HepG2 (cell line): Measurements from ENCODE around the gene MICAL3. TPM values are rescaled to one million over a fixed set of nuclear protein-coding genes. Genes with fewer than 3 reads are reported as not detected.

Source experiments
- ATAC-seq: fragments of 200-7000 bp; cut with Tn5 transposase; 3 replicates; pipeline ENCODE4 v1.9.1; 2020; ENCODE audit warnings: mild to moderate bottlenecking, moderate library complexity
- BruUV-seq: library from RNA; stranded (reverse); fragments of 400-500 nt; replicated peaks from 2 replicates; lab custom pipeline; 2021; lab: Mats Ljungman, UMichigan
- CTCF ChIA-PET: fragments of 300-600 bp; formaldehyde crosslinking; extraction: SDS; loops from one replicate; lab custom pipeline; 2021; ENCODE audit warnings: low total read pairs, inconsistent platforms, low intra/inter-chr PET ratio; lab: Yijun Ruan, JAX
- POLR2A ChIA-PET: fragments of 350-600 bp; sonication (Branson Sonifier 250); formaldehyde crosslinking; loops from one replicate; lab custom pipeline; 2020; ENCODE audit warnings: antibody characterized with exemption, inconsistent platforms; lab: Yijun Ruan, JAX
- DNase-seq: peaks from one replicate; pipeline ENCODE4 v3.0.0-alpha.2; 2015; ENCODE audit warnings: low spot score
- FAIRE-seq: peaks from 3 replicates; lab custom pipeline; 2011; peaks lifted over from hg19 to GRCh38; lab: Jason Lieb, UNC
- H2AFZ ChIP-seq: one replicate; pipeline ENCODE4 v1.6.1; 2011; ENCODE audit warnings: low read length, inconsistent platforms
- H3K27ac ChIP-seq: fragments of 300-600 bp; 3 replicates; pipeline ENCODE4 v1.8.0; 2011; ENCODE audit warnings: mixed run types, mild to moderate bottlenecking, mixed read lengths, low read length, inconsistent platforms; ENCODE audit not compliant: insufficient read depth; ENCODE audit errors: extremely low read length
- H3K27me3 ChIP-seq, 2 experiments: fragments of 200-600 bp in 1 of 2; 2 replicates in 1 of 2; 3 replicates in 1 of 2; pipeline versions ENCODE4 v1.6.0 to v1.8.0; 2011; ENCODE audit warnings: low read length in 2 of 2, mild to moderate bottlenecking in 2 of 2, moderate library complexity in 2 of 2, inconsistent platforms in 1 of 2; ENCODE audit not compliant: insufficient read depth in 2 of 2, control insufficient read depth in 1 of 2
- H3K36me3 ChIP-seq, 2 experiments: fragments of 200-600 bp in 1 of 2; replicated peaks in 1 of 2; 2 replicates in 1 of 2; 3 replicates in 1 of 2; pipeline versions ENCODE4 v1.5.1 to v1.8.0; 2011; ENCODE audit warnings: low read length in 2 of 2, inconsistent platforms in 1 of 2; ENCODE audit not compliant: insufficient read depth in 2 of 2, control insufficient read depth in 1 of 2
- H3K4me1 ChIP-seq: 2 replicates; pipeline ENCODE4 v1.5.1; 2012; ENCODE audit warnings: low read length, inconsistent platforms; ENCODE audit not compliant: insufficient read depth
- H3K4me2 ChIP-seq: 2 replicates; pipeline ENCODE4 v1.6.0; 2011; ENCODE audit warnings: low read depth, low read length, inconsistent platforms
- H3K4me3 ChIP-seq, 3 experiments: fragments of 200-600 bp in 1 of 3; sonication (generic), shearing (Covaris generic) in 1 of 3; replicated peaks in 1 of 3; 2 replicates each; pipeline ENCODE4 v1.5.1; 2011 to 2016; ENCODE audit warnings: low read length in 3 of 3, inconsistent platforms in 2 of 3, low read depth in 2 of 3, mild to moderate bottlenecking in 2 of 3, control low read depth in 1 of 3, mixed read lengths in 1 of 3; ENCODE audit not compliant: insufficient read depth in 1 of 3
- H3K79me2 ChIP-seq: one replicate; pipeline ENCODE4 v1.6.1; 2011; ENCODE audit warnings: low read length, inconsistent platforms; ENCODE audit not compliant: insufficient read depth
- H3K9ac ChIP-seq: 2 replicates; pipeline ENCODE4 v1.6.0; 2011; ENCODE audit warnings: mild to moderate bottlenecking, low read depth, low read length, inconsistent platforms; ENCODE audit not compliant: insufficient read depth
- H3K9me3 ChIP-seq: 2 replicates; pipeline ENCODE4 v1.5.1; 2012; ENCODE audit warnings: mild to moderate bottlenecking, low read length
- H4K20me1 ChIP-seq: 2 replicates; pipeline ENCODE4 v1.6.0; 2011; ENCODE audit warnings: inconsistent platforms, mild to moderate bottlenecking, low read length, moderate library complexity; ENCODE audit not compliant: insufficient read depth
- CEBPG ChIP-seq: IDR thresholded peaks from 2 replicates; pipeline ENCODE4 v1.6.1; 2016
- REL ChIP-seq: sonication (generic); formaldehyde crosslinking; conservative IDR thresholded peaks from 2 replicates; pipeline ENCODE4 v1.8.0; 2022; ENCODE audit warnings: mild to moderate bottlenecking, missing genetic modification reagents, moderate library complexity
- RXRA ChIP-seq: sonication (generic); formaldehyde crosslinking; IDR thresholded peaks from 2 replicates; pipeline ENCODE4 v1.5.1; 2020; ENCODE audit warnings: missing genetic modification reagents
- TOPORS ChIP-seq: sonication (generic); formaldehyde crosslinking; IDR thresholded peaks from 2 replicates; pipeline ENCODE4 v1.8.0; 2023; ENCODE audit warnings: mild to moderate bottlenecking, missing genetic modification reagents
- ZBTB21 ChIP-seq: sonication (generic); formaldehyde crosslinking; IDR thresholded peaks from 2 replicates; pipeline ENCODE4 v1.4.0; 2020; ENCODE audit warnings: missing genetic modification reagents
- ZBTB34 ChIP-seq: sonication (generic); formaldehyde crosslinking; IDR thresholded peaks from 2 replicates; pipeline ENCODE4 v1.8.0; 2022; ENCODE audit warnings: mild to moderate bottlenecking, missing genetic modification reagents
- ZKSCAN1 ChIP-seq: fragments of 150-350 bp; IDR thresholded peaks from 2 replicates; pipeline ENCODE4 v1.6.1; 2014; ENCODE audit warnings: low read length
- WGBS: methylation state at CpG from one replicate; pipeline ENCODE4 v1.1.6; 2017; ENCODE audit warnings: low lambda C conversion rate; 5-methylcytosine and 5-hydroxymethylcytosine counted together
- in situ Hi-C: cut with HindIII; loops from 2 replicates; pipeline ENCODE4 v1.10.0; 2017; ENCODE audit warnings: low pct_unique_long_range_greater_than_20kb; ENCODE audit not compliant: extremely low pct_ligation_motif_present
- intact Hi-C: fragments of 100-400 bp; cut with micrococcal nuclease; formaldehyde crosslinking; loops from one replicate; pipeline ENCODE4 v1.10.0; 2022; ENCODE audit not compliant: unreplicated experiment
- polyA plus RNA-seq, 8 experiments: library from polyadenylated mRNA; depleted of rRNA in 3 of 8; stranded (reverse) in 7 of 8; unstranded in 1 of 8; fragments of >200 nt; fragmentation: Illumina TruSeq in 4 of 8; extraction: Trizol in 4 of 8; gene quantifications; 2 replicates each; pipeline versions ENCODE4 v1.2.1 to v1.2.3, GENCODE V29; 2011 to 2016; ENCODE audit warnings: low read depth in 4 of 8, missing spikeins in 1 of 8, mixed read lengths in 1 of 8; ENCODE audit not compliant: insufficient read depth in 1 of 8
- total RNA-seq, 5 experiments: library from RNA; depleted of rRNA; stranded (reverse); fragments of >200 nt; fragmentation: Illumina TruSeq; extraction: Trizol; gene quantifications; 2 replicates each; pipeline ENCODE4 v1.2.3, GENCODE V29; 2016; ENCODE audit warnings: low read depth in 1 of 5
- TF ChIP-seq, protein P1 (sequence below): sonication (generic); formaldehyde crosslinking; IDR thresholded peaks from 2 replicates; pipeline ENCODE4 v1.4.0; 2020; ENCODE audit warnings: mild to moderate bottlenecking, missing genetic modification reagents, borderline replicate concordance

Gene MICAL3
- total and polyA plus RNA-seq, 2 of the 13 experiments (the other 11 are each of a cell fraction or from before 2014, with no cell fraction given), result 5.3 to 12.5 TPM

GRCh38 chr22:17970201-17970708 is 54.1 kb downstream of the MICAL3 start:
- Histone ChIP-seq H3K9me3 (no peaks in the 10 kb centered on the region), H3K36me3 (no peaks in the 10 kb centered on the region; a peak in 1 of 5 replicates), H4K20me1 (no peaks in the 10 kb centered on the region), H3K27ac (no peak overlapping the region), H3K4me1 (peaks cover 75% of the 10 kb centered on the region), H2AFZ (no peak overlapping the region), H3K4me2 (no peak overlapping the region), H3K27me3 (no peaks in the 10 kb centered on the region), H3K79me2 (peaks cover 84% of the 10 kb centered on the region), H3K4me3 (no peak overlapping the region), H3K9ac (no peak overlapping the region)
- FAIRE-seq (no peak), DNase-seq (no peak), ATAC-seq (no peak)
- no TSS peak for BruUV-seq
- 100% methylated on average over 9 of the region's 10 CpGs for WGBS
- TF ChIP-seq ZKSCAN1 (peak; percentile 79; the same call in 1 of the 2 replicates), CEBPG (CRISPR knock-in tag) (no peak), RXRA (CRISPR knock-in tag) (no peak), ZBTB34 (no peak), ZBTB21 (CRISPR knock-in tag) (no peak)
- POLR2A ChIA-PET, result no interaction called here
- CTCF ChIA-PET, result no interaction called here
- in situ Hi-C loops, result no loop called here
- intact Hi-C loops, result no loop called here

DNA sequence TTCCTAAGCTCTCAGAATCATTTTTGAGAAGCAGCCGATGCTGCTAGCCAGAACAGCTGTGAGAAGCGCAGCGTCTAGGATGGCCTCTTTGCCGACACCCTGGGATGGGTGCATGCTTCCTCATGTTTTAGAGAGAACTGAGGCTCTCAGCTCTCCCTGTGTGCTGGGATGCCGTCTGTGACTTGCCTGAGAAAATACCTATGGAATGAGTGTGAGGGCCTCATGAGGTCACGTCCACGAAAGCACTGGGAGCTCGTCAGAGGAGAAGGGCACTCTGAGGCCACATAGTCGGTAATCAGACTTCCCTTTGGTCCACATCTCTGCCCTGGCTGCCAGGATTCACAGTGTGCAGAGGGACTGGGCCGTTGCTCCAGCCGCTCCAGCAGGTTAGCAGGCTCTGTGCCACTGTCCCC is 54.7 kb downstream of the MICAL3 start:
- WGBS, result 94% methylated on average over 8 of the region's 11 CpGs
- no TSS peak for BruUV-seq
- H3K36me3 ChIP-seq, result no peaks in the 10 kb centered on the region; a peak in 1 of 5 replicates
- H4K20me1 ChIP-seq, result no peaks in the 10 kb centered on the region
- H3K79me2 ChIP-seq, result peaks cover 84% of the 10 kb centered on the region
- ATAC-seq (no peak), DNase-seq (no peak), FAIRE-seq (no peak)
- POLR2A ChIA-PET, result no interaction called here
- CTCF ChIA-PET, result no interaction called here
- no peak overlapping the region for H2AFZ ChIP-seq
- H3K27me3 ChIP-seq, result no peaks in the 10 kb centered on the region
- H3K4me2 ChIP-seq, result no peak overlapping the region
- peaks cover 75% of the 10 kb centered on the region for H3K4me1 ChIP-seq
- in situ Hi-C loops (no loop called here), intact Hi-C loops (no loop called here)
- no peak overlapping the region for H3K27ac ChIP-seq
- no peak overlapping the region for H3K9ac ChIP-seq
- H3K9me3 ChIP-seq, result no peaks in the 10 kb centered on the region
- no peak overlapping the region for H3K4me3 ChIP-seq
- TF ChIP-seq TOPORS (CRISPR knock-in tag) (no peak), REL (CRISPR knock-in tag) (0 out of 2 replicates have a peak, but pooled peaks have one; percentile 24), ZBTB34 (no peak)
- TF ChIP-seq, protein P1, sequence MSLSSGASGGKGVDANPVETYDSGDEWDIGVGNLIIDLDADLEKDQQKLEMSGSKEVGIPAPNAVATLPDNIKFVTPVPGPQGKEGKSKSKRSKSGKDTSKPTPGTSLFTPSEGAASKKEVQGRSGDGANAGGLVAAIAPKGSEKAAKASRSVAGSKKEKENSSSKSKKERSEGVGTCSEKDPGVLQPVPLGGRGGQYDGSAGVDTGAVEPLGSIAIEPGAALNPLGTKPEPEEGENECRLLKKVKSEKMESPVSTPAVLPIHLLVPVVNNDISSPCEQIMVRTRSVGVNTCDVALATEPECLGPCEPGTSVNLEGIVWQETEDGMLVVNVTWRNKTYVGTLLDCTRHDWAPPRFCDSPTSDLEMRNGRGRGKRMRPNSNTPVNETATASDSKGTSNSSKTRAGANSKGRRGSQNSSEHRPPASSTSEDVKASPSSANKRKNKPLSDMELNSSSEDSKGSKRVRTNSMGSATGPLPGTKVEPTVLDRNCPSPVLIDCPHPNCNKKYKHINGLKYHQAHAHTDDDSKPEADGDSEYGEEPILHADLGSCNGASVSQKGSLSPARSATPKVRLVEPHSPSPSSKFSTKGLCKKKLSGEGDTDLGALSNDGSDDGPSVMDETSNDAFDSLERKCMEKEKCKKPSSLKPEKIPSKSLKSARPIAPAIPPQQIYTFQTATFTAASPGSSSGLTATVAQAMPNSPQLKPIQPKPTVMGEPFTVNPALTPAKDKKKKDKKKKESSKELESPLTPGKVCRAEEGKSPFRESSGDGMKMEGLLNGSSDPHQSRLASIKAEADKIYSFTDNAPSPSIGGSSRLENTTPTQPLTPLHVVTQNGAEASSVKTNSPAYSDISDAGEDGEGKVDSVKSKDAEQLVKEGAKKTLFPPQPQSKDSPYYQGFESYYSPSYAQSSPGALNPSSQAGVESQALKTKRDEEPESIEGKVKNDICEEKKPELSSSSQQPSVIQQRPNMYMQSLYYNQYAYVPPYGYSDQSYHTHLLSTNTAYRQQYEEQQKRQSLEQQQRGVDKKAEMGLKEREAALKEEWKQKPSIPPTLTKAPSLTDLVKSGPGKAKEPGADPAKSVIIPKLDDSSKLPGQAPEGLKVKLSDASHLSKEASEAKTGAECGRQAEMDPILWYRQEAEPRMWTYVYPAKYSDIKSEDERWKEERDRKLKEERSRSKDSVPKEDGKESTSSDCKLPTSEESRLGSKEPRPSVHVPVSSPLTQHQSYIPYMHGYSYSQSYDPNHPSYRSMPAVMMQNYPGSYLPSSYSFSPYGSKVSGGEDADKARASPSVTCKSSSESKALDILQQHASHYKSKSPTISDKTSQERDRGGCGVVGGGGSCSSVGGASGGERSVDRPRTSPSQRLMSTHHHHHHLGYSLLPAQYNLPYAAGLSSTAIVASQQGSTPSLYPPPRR (CRISPR knock-in tag), result no peak
